SK-N-SH treated with all-trans-retinoic acid at 6 μM for 48 hours (cell line): ENCODE results near the gene ABCA1.

Source experiments
- PATZ1 ChIP-seq: fragments of 250-450 bp; sonication (Bioruptor Pico); IDR thresholded peaks from 2 replicates; pipeline ENCODE4 v1.8.0; 2020; ENCODE audit warnings: mild to moderate bottlenecking, moderate library complexity, borderline replicate concordance
- PPARA ChIP-seq: fragments of 250-450 bp; sonication (Bioruptor Pico); IDR thresholded peaks from 2 replicates; pipeline ENCODE4 v1.5.0; 2020; ENCODE audit warnings: mild to moderate bottlenecking, borderline replicate concordance
- TCF4 ChIP-seq: fragments of 250-450 bp; sonication (Bioruptor Pico); IDR thresholded peaks from 2 replicates; pipeline ENCODE4 v1.8.0; 2021; ENCODE audit warnings: mild to moderate bottlenecking, moderate library complexity, borderline replicate concordance
- ZFP3 ChIP-seq: fragments of 250-450 bp; sonication (Bioruptor Pico); IDR thresholded peaks from 2 replicates; pipeline ENCODE4 v1.5.0; 2020; ENCODE audit warnings: mild to moderate bottlenecking, moderate library complexity
- ZFP30 ChIP-seq: fragments of 450-650 bp; formaldehyde crosslinking; IDR thresholded peaks from 2 replicates; pipeline ENCODE4 v1.5.0; 2022; ENCODE audit warnings: mild to moderate bottlenecking, moderate library complexity
- ZNF565 ChIP-seq: fragments of 450-650 bp; formaldehyde crosslinking; conservative IDR thresholded peaks from 2 replicates; pipeline ENCODE4 v1.5.0; 2020; ENCODE audit warnings: low read depth, mild to moderate bottlenecking, moderate library complexity
- ZNF70 ChIP-seq: fragments of 450-650 bp; formaldehyde crosslinking; IDR thresholded peaks from 2 replicates; pipeline ENCODE4 v1.5.0; 2020; ENCODE audit warnings: mild to moderate bottlenecking, moderate library complexity
- TF ChIP-seq, protein P1 (sequence below): fragments of 250-450 bp; sonication (Bioruptor Pico); IDR thresholded peaks from 2 replicates; pipeline ENCODE4 v1.5.0; 2020; ENCODE audit warnings: mild to moderate bottlenecking, moderate library complexity
- TF ChIP-seq, protein P2 (sequence below): fragments of 250-450 bp; sonication (Bioruptor Pico); IDR thresholded peaks from 2 replicates; pipeline ENCODE4 v1.5.1; 2020; ENCODE audit warnings: low read depth, mild to moderate bottlenecking, moderate library complexity
- TF ChIP-seq, protein P3 (sequence below): fragments of 250-450 bp; sonication (Bioruptor Pico); IDR thresholded peaks from 2 replicates; pipeline ENCODE4 v1.8.0; 2021; ENCODE audit warnings: low read depth, mild to moderate bottlenecking, moderate library complexity, borderline replicate concordance

GRCh38 chr9:104838958-104839357, 89.0 kb downstream of the ABCA1 start:
- TF ChIP-seq ZNF70 (CRISPR knock-in tag) (no peak), PATZ1 (CRISPR knock-in tag) (no peak), ZFP30 (CRISPR knock-in tag) (no peak), PPARA (no peak), TCF4 (no peak), ZFP3 (CRISPR knock-in tag) (no peak), ZNF565 (CRISPR knock-in tag) (no peak)
- TF ChIP-seq, protein P1, sequence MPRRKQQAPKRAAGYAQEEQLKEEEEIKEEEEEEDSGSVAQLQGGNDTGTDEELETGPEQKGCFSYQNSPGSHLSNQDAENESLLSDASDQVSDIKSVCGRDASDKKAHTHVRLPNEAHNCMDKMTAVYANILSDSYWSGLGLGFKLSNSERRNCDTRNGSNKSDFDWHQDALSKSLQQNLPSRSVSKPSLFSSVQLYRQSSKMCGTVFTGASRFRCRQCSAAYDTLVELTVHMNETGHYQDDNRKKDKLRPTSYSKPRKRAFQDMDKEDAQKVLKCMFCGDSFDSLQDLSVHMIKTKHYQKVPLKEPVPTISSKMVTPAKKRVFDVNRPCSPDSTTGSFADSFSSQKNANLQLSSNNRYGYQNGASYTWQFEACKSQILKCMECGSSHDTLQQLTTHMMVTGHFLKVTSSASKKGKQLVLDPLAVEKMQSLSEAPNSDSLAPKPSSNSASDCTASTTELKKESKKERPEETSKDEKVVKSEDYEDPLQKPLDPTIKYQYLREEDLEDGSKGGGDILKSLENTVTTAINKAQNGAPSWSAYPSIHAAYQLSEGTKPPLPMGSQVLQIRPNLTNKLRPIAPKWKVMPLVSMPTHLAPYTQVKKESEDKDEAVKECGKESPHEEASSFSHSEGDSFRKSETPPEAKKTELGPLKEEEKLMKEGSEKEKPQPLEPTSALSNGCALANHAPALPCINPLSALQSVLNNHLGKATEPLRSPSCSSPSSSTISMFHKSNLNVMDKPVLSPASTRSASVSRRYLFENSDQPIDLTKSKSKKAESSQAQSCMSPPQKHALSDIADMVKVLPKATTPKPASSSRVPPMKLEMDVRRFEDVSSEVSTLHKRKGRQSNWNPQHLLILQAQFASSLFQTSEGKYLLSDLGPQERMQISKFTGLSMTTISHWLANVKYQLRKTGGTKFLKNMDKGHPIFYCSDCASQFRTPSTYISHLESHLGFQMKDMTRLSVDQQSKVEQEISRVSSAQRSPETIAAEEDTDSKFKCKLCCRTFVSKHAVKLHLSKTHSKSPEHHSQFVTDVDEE (CRISPR knock-in tag) = no peak
- TF ChIP-seq, protein P2, sequence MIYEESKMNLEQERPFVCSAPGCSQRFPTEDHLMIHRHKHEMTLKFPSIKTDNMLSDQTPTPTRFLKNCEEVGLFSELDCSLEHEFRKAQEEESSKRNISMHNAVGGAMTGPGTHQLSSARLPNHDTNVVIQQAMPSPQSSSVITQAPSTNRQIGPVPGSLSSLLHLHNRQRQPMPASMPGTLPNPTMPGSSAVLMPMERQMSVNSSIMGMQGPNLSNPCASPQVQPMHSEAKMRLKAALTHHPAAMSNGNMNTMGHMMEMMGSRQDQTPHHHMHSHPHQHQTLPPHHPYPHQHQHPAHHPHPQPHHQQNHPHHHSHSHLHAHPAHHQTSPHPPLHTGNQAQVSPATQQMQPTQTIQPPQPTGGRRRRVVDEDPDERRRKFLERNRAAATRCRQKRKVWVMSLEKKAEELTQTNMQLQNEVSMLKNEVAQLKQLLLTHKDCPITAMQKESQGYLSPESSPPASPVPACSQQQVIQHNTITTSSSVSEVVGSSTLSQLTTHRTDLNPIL (CRISPR knock-in tag) = no peak
- TF ChIP-seq, protein P3, sequence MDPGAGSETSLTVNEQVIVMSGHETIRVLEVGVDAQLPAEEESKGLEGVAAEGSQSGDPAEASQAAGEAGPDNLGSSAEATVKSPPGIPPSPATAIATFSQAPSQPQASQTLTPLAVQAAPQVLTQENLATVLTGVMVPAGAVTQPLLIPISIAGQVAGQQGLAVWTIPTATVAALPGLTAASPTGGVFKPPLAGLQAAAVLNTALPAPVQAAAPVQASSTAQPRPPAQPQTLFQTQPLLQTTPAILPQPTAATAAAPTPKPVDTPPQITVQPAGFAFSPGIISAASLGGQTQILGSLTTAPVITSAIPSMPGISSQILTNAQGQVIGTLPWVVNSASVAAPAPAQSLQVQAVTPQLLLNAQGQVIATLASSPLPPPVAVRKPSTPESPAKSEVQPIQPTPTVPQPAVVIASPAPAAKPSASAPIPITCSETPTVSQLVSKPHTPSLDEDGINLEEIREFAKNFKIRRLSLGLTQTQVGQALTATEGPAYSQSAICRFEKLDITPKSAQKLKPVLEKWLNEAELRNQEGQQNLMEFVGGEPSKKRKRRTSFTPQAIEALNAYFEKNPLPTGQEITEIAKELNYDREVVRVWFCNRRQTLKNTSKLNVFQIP (CRISPR knock-in tag) = no peak
